GM23338 (cell line): ENCODE data around the gene RUNX1. TPM values are rescaled to one million over a fixed set of nuclear protein-coding genes. Genes with fewer than 3 reads are reported as not detected.

Source experiments
- ATAC-seq: fragments of 200-7000 bp; cut with Tn5 transposase; 3 replicates; pipeline ENCODE4 v1.9.1; 2020
- DNase-seq: peaks from one replicate; pipeline ENCODE4 v3.0.0-alpha.2; 2015; ENCODE audit warnings: low spot score
- H2AFZ ChIP-seq: fragments of 200-600 bp; sonication (generic); 2 replicates; pipeline ENCODE4 v1.8.0; 2016; ENCODE audit warnings: antibody characterized with exemption, mild to moderate bottlenecking, moderate library complexity
- H3F3A ChIP-seq: fragments of 200-600 bp; sonication (generic); replicated peaks from 2 replicates; pipeline ENCODE4 v1.8.0; 2017; ENCODE audit warnings: antibody characterized with exemption, mixed run types, low read depth
- H3K27ac ChIP-seq: fragments of 200-600 bp; sonication (generic); 2 replicates; pipeline ENCODE4 v1.6.1; 2016; ENCODE audit warnings: low read depth
- H3K27me3 ChIP-seq: fragments of 200-600 bp; sonication (generic); 2 replicates; pipeline ENCODE4 v1.8.0; 2016; ENCODE audit warnings: mild to moderate bottlenecking, mixed run types, moderate library complexity; ENCODE audit not compliant: insufficient read depth
- H3K36me3 ChIP-seq: fragments of 200-600 bp; sonication (generic); 2 replicates; pipeline ENCODE4 v1.8.0; 2016; ENCODE audit warnings: mild to moderate bottlenecking; ENCODE audit not compliant: insufficient read depth
- H3K4me1 ChIP-seq: fragments of 200-600 bp; sonication (generic); 2 replicates; pipeline ENCODE4 v1.8.0; 2016; ENCODE audit warnings: mild to moderate bottlenecking, moderate library complexity; ENCODE audit not compliant: insufficient read depth
- H3K4me2 ChIP-seq: fragments of 200-600 bp; sonication (generic); 2 replicates; pipeline ENCODE4 v1.7.1; 2017; ENCODE audit warnings: mixed run types
- H3K4me3 ChIP-seq: fragments of 200-600 bp; sonication (generic); 2 replicates; pipeline ENCODE4 v1.6.1; 2016; ENCODE audit warnings: mixed run types
- H3K79me2 ChIP-seq: fragments of 200-600 bp; sonication (generic); replicated peaks from 2 replicates; pipeline ENCODE4 v1.8.0; 2017; ENCODE audit warnings: mild to moderate bottlenecking; ENCODE audit not compliant: insufficient read depth
- H3K9me2 ChIP-seq: fragments of 200-600 bp; sonication (generic); 2 replicates; pipeline ENCODE4 v1.8.0; 2017; ENCODE audit not compliant: insufficient read depth
- H4K20me1 ChIP-seq: fragments of 200-600 bp; sonication (generic); replicated peaks from 2 replicates; pipeline ENCODE4 v1.8.0; 2017; ENCODE audit warnings: mild to moderate bottlenecking; ENCODE audit not compliant: insufficient read depth
- H3K27ac Mint-ChIP-seq: 2 replicates; pipeline ENCODE4 v1.8.0; 2020; ENCODE audit warnings: inconsistent platforms, mild to moderate bottlenecking, moderate library complexity, mixed read lengths
- H3K27me3 Mint-ChIP-seq: 3 replicates; pipeline ENCODE4 v1.8.0; 2022; ENCODE audit warnings: low read depth, mild to moderate bottlenecking, moderate library complexity, mixed read lengths, inconsistent platforms; ENCODE audit not compliant: insufficient read depth, poor library complexity
- H3K36me3 Mint-ChIP-seq: 3 replicates; pipeline ENCODE4 v1.8.0; 2021; ENCODE audit warnings: low read depth, mild to moderate bottlenecking, inconsistent platforms, moderate library complexity, mixed read lengths
- H3K4me1 Mint-ChIP-seq: 3 replicates; pipeline ENCODE4 v1.8.0; 2020; ENCODE audit warnings: mild to moderate bottlenecking, inconsistent platforms, mixed read lengths
- H3K4me3 Mint-ChIP-seq: 3 replicates; pipeline ENCODE4 v1.8.0; 2021; ENCODE audit warnings: moderate library complexity, mild to moderate bottlenecking, inconsistent platforms, mixed read lengths
- H3K9me3 Mint-ChIP-seq: 3 replicates; pipeline ENCODE4 v1.8.0; 2020; ENCODE audit warnings: moderate library complexity, mild to moderate bottlenecking, inconsistent platforms, mixed read lengths
- CREB1 ChIP-seq: fragments of 250-450 bp; sonication (Bioruptor Pico); IDR thresholded peaks from 2 replicates; pipeline ENCODE4 v1.5.0; 2020; ENCODE audit warnings: low read depth, mild to moderate bottlenecking, moderate library complexity
- EZH2 ChIP-seq: fragments of 200-600 bp; sonication (generic); IDR thresholded peaks from one replicate; pipeline ENCODE4 v1.8.0; 2017; ENCODE audit warnings: antibody characterized with exemption, mild to moderate bottlenecking, low read depth; ENCODE audit not compliant: unreplicated experiment
- EZH2phosphoT487 ChIP-seq: fragments of 200-600 bp; sonication (generic); IDR thresholded peaks from one replicate; pipeline ENCODE4 v1.8.1; 2018; ENCODE audit warnings: antibody characterized with exemption; ENCODE audit not compliant: unreplicated experiment
- JUNB ChIP-seq: IDR thresholded peaks from one replicate; pipeline ENCODE4 v1.6.1; 2016; ENCODE audit warnings: antibody characterized with exemption; ENCODE audit not compliant: unreplicated experiment
- NANOG ChIP-seq: IDR thresholded peaks from 2 replicates; pipeline ENCODE4 v1.6.1; 2016; ENCODE audit warnings: antibody characterized with exemption, borderline replicate concordance
- POLR2AphosphoS5 ChIP-seq: IDR thresholded peaks from 2 replicates; pipeline ENCODE4 v1.6.1; 2016; ENCODE audit warnings: antibody characterized with exemption, low read depth
- STAT1 ChIP-seq: IDR thresholded peaks from one replicate; pipeline ENCODE4 v1.6.1; 2016; ENCODE audit warnings: antibody characterized with exemption; ENCODE audit not compliant: unreplicated experiment
- ZNF114 ChIP-seq: fragments of 250-450 bp; sonication (Bioruptor Pico); IDR thresholded peaks from 2 replicates; pipeline ENCODE4 v1.5.0; 2020; ENCODE audit warnings: mild to moderate bottlenecking, moderate library complexity
- ZNF331 ChIP-seq: fragments of 250-450 bp; sonication (Bioruptor Pico); IDR thresholded peaks from 2 replicates; pipeline ENCODE4 v1.5.0; 2020; ENCODE audit warnings: low read depth, mild to moderate bottlenecking, moderate library complexity
- polyA plus RNA-seq: library from polyadenylated mRNA; unstranded; fragments of >200 nt; fragmentation: Nextera tagmentation; extraction: Ambion mirVana; gene quantifications from 2 replicates; pipeline ENCODE4 v1.2.1, GENCODE V29; 2016
- total RNA-seq: library from RNA; depleted of rRNA; stranded (reverse); fragments of >200 nt; shearing (Covaris generic); gene quantifications from 2 replicates; pipeline ENCODE4 v1.2.3, GENCODE V29; 2014
- TF ChIP-seq, protein P1 (sequence below), 2 experiments: fragments of 200-600 bp in 1 of 2; sonication (generic) in 1 of 2; conservative IDR thresholded peaks; 2 replicates each; pipeline versions ENCODE4 v1.5.1 to v1.6.1; 2016 to 2017; ENCODE audit warnings: antibody characterized with exemption in 2 of 2, low read depth in 2 of 2, mild to moderate bottlenecking in 2 of 2, moderate library complexity in 1 of 2
- TF ChIP-seq, protein P2 (sequence below): IDR thresholded peaks from 2 replicates; pipeline ENCODE4 v1.6.1; 2016; ENCODE audit warnings: antibody characterized with exemption
- TF ChIP-seq, protein P3 (sequence below): IDR thresholded peaks from one replicate; pipeline ENCODE4 v1.6.1; 2018; ENCODE audit warnings: antibody characterized with exemption; ENCODE audit not compliant: unreplicated experiment
- TF ChIP-seq, protein P4 (sequence below): fragments of 250-450 bp; sonication (Bioruptor Pico); IDR thresholded peaks from 2 replicates; pipeline ENCODE4 v1.5.0; 2020; ENCODE audit warnings: mild to moderate bottlenecking, moderate library complexity

Gene RUNX1
- total and polyA plus RNA-seq, 2 experiments from 2014 or later, result 0.29 to 1.1 TPM

DNA sequence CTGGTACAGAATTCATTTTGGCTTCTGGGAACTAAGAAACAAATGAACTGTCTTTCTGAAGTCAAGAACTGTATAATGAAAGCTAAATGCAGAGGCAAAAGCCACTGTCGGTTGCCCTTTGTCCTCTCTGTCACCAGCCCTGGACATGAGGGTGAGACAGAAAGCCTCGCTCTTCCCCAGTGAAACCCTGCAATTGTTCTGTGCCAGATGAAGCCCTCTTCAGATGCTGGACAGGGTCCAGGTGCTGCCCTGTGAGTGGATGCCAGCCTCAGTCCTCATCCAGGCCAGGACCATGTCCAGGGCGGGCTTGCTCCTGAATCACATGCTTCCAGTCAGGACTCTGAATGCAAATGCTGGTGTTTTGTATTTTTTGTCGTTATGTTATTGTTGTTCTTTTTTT, 138.7 kb downstream of the RUNX1 start:
- DNase-seq (no peak), ATAC-seq (no peak)
- H3K27me3 ChIP-seq, result no peaks in the 10 kb centered on the region

More for the DNA sequence above, 138.7 kb downstream of the RUNX1 start:
- Mint-ChIP-seq H3K27ac (no peak overlapping the region), H3K4me1 (peaks cover 30% of the 10 kb centered on the region), H3K9me3 (peaks cover 2% of the 10 kb centered on the region; the same call in 1 of the 3 replicates), H3K36me3 (no peaks in the 10 kb centered on the region), H3K4me3 (no peak overlapping the region), H3K27me3 (peaks cover 1% of the 10 kb centered on the region)
- Histone ChIP-seq H3K36me3 (no peaks in the 10 kb centered on the region), H3F3A (no peaks in the 10 kb centered on the region), H3K27ac (no peak overlapping the region), H3K4me1 (peaks cover 19% of the 10 kb centered on the region), H4K20me1 (no peaks in the 10 kb centered on the region), H3K79me2 (no peaks in the 10 kb centered on the region), H3K4me3 (no peak overlapping the region), H3K4me2 (no peak overlapping the region), H2AFZ (no peak overlapping the region), H3K9me2 (0 out of 2 replicates have a peak, but pooled peaks cover 5% of the 10 kb centered on the region)
- TF ChIP-seq EZH2phosphoT487, result no peak
- TF ChIP-seq ZNF331, result no peak
- TF ChIP-seq, protein P1, sequence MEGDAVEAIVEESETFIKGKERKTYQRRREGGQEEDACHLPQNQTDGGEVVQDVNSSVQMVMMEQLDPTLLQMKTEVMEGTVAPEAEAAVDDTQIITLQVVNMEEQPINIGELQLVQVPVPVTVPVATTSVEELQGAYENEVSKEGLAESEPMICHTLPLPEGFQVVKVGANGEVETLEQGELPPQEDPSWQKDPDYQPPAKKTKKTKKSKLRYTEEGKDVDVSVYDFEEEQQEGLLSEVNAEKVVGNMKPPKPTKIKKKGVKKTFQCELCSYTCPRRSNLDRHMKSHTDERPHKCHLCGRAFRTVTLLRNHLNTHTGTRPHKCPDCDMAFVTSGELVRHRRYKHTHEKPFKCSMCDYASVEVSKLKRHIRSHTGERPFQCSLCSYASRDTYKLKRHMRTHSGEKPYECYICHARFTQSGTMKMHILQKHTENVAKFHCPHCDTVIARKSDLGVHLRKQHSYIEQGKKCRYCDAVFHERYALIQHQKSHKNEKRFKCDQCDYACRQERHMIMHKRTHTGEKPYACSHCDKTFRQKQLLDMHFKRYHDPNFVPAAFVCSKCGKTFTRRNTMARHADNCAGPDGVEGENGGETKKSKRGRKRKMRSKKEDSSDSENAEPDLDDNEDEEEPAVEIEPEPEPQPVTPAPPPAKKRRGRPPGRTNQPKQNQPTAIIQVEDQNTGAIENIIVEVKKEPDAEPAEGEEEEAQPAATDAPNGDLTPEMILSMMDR (conservative IDR thresholded peaks at IDR 0.05; ENCODE audit: low read depth in 2 of 2), result no peak
- TF ChIP-seq CREB1 (CRISPR knock-in tag), result no peak
- TF ChIP-seq, protein P2, sequence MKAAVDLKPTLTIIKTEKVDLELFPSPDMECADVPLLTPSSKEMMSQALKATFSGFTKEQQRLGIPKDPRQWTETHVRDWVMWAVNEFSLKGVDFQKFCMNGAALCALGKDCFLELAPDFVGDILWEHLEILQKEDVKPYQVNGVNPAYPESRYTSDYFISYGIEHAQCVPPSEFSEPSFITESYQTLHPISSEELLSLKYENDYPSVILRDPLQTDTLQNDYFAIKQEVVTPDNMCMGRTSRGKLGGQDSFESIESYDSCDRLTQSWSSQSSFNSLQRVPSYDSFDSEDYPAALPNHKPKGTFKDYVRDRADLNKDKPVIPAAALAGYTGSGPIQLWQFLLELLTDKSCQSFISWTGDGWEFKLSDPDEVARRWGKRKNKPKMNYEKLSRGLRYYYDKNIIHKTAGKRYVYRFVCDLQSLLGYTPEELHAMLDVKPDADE, result no peak
- TF ChIP-seq JUNB, result no peak
- TF ChIP-seq POLR2AphosphoS5, result no peak
- no peak for TF ChIP-seq STAT1
- no peak for TF ChIP-seq NANOG
- no peak for TF ChIP-seq ZNF114 (CRISPR knock-in tag)
- no peak for TF ChIP-seq EZH2
- TF ChIP-seq, protein P3, sequence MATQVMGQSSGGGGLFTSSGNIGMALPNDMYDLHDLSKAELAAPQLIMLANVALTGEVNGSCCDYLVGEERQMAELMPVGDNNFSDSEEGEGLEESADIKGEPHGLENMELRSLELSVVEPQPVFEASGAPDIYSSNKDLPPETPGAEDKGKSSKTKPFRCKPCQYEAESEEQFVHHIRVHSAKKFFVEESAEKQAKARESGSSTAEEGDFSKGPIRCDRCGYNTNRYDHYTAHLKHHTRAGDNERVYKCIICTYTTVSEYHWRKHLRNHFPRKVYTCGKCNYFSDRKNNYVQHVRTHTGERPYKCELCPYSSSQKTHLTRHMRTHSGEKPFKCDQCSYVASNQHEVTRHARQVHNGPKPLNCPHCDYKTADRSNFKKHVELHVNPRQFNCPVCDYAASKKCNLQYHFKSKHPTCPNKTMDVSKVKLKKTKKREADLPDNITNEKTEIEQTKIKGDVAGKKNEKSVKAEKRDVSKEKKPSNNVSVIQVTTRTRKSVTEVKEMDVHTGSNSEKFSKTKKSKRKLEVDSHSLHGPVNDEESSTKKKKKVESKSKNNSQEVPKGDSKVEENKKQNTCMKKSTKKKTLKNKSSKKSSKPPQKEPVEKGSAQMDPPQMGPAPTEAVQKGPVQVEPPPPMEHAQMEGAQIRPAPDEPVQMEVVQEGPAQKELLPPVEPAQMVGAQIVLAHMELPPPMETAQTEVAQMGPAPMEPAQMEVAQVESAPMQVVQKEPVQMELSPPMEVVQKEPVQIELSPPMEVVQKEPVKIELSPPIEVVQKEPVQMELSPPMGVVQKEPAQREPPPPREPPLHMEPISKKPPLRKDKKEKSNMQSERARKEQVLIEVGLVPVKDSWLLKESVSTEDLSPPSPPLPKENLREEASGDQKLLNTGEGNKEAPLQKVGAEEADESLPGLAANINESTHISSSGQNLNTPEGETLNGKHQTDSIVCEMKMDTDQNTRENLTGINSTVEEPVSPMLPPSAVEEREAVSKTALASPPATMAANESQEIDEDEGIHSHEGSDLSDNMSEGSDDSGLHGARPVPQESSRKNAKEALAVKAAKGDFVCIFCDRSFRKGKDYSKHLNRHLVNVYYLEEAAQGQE, result no peak
- TF ChIP-seq, protein P4, sequence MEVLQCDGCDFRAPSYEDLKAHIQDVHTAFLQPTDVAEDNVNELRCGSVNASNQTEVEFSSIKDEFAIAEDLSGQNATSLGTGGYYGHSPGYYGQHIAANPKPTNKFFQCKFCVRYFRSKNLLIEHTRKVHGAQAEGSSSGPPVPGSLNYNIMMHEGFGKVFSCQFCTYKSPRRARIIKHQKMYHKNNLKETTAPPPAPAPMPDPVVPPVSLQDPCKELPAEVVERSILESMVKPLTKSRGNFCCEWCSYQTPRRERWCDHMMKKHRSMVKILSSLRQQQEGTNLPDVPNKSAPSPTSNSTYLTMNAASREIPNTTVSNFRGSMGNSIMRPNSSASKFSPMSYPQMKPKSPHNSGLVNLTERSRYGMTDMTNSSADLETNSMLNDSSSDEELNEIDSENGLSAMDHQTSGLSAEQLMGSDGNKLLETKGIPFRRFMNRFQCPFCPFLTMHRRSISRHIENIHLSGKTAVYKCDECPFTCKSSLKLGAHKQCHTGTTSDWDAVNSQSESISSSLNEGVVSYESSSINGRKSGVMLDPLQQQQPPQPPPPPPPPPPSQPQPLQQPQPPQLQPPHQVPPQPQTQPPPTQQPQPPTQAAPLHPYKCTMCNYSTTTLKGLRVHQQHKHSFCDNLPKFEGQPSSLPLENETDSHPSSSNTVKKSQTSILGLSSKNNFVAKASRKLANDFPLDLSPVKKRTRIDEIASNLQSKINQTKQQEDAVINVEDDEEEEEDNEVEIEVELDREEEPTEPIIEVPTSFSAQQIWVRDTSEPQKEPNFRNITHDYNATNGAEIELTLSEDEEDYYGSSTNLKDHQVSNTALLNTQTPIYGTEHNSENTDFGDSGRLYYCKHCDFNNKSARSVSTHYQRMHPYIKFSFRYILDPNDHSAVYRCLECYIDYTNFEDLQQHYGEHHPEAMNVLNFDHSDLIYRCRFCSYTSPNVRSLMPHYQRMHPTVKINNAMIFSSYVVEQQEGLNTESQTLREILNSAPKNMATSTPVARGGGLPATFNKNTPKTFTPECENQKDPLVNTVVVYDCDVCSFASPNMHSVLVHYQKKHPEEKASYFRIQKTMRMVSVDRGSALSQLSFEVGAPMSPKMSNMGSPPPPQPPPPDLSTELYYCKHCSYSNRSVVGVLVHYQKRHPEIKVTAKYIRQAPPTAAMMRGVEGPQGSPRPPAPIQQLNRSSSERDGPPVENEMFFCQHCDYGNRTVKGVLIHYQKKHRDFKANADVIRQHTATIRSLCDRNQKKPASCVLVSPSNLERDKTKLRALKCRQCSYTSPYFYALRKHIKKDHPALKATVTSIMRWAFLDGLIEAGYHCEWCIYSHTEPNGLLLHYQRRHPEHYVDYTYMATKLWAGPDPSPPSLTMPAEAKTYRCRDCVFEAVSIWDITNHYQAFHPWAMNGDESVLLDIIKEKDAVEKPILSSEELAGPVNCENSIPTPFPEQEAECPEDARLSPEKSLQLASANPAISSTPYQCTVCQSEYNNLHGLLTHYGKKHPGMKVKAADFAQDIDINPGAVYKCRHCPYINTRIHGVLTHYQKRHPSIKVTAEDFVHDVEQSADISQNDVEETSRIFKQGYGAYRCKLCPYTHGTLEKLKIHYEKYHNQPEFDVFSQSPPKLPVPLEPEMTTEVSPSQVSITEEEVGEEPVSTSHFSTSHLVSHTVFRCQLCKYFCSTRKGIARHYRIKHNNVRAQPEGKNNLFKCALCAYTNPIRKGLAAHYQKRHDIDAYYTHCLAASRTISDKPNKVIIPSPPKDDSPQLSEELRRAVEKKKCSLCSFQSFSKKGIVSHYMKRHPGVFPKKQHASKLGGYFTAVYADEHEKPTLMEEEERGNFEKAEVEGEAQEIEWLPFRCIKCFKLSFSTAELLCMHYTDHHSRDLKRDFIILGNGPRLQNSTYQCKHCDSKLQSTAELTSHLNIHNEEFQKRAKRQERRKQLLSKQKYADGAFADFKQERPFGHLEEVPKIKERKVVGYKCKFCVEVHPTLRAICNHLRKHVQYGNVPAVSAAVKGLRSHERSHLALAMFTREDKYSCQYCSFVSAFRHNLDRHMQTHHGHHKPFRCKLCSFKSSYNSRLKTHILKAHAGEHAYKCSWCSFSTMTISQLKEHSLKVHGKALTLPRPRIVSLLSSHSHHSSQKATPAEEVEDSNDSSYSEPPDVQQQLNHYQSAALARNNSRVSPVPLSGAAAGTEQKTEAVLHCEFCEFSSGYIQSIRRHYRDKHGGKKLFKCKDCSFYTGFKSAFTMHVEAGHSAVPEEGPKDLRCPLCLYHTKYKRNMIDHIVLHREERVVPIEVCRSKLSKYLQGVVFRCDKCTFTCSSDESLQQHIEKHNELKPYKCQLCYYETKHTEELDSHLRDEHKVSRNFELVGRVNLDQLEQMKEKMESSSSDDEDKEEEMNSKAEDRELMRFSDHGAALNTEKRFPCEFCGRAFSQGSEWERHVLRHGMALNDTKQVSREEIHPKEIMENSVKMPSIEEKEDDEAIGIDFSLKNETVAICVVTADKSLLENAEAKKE (CRISPR knock-in tag), result no peak
